ENCODE results near the gene TMEM187. TPM values are rescaled to one million over a fixed set of nuclear protein-coding genes. Genes with fewer than 3 reads are reported as not detected.

Gene TMEM187
- total and polyA plus RNA-seq, 2 donors (not counting 3 experiments of a cell fraction or from before 2014, with no cell fraction given): 2.6 to 15.7 TPM

DNA sequence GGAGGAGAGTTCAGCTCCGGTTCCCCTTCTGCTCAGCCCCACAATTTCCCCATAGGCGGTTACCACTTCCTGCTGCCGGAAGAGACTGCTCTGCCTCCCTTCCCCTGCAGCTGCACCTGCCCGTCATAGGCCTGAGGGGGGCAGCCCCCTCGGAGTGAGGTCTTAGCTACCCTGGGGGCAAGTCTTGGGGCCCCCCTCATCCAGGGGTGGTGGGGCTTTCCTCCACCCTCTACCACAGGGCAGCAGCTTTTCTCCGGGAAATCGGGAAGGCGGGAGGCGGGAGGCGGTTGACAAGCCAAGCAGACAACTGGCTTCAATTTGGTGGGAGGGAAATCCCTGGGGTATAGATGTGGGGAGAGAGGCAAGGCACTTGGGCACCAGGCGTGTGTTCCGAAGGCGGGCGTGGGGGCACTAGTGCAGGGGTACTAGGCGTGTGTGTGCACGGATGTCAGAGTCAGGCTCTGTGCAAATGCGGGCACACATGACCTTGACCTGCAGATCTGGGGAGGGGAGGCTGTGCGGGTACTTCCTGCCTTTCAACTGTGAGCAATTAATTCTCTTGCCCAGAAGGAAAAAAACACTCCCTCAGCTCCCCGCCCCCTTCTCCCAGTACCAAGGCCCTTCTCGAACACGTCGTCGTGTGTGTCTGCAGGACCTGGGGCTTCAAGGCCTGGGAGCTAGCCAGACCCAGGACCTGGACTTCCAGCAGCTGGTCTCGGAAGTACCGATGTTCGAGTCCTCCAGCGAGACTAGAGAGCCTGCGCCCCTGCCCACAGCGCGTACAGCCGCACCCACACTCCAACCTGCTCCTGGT is 45.5 kb upstream of the TMEM187 start:
- Histone ChIP-seq H3K27ac (ENCODE audit: insufficient read depth, low read depth, low read length) (peak overlapping the region; percentile 100), H3K4me1 (ENCODE audit: control insufficient read depth, extremely low read depth, insufficient read depth, low read length) (peaks cover 47% of the 10 kb centered on the region), H2AFZ (ENCODE audit: low read depth, low read length) (no peak overlapping the region), H3K36me3 (ENCODE audit: control insufficient read depth in 2 of 2, extremely low read depth in 1 of 2, insufficient read depth in 2 of 2, low read length in 2 of 2) (peaks cover 0 to 12% of the 10 kb centered on the region in 2 experiments), H4K20me1 (replicated peaks; ENCODE audit: control insufficient read depth, extremely low read depth, insufficient read depth, low read length) (no peaks in the 10 kb centered on the region), H3K4me2 (ENCODE audit: insufficient read depth, low read length) (peak overlapping the region; percentile 77), H3K79me2 (ENCODE audit: control insufficient read depth, insufficient read depth, low read length) (peaks cover 7% of the 10 kb centered on the region), H3K9me3 (replicated peaks; ENCODE audit: control insufficient read depth, insufficient read depth, low read length) (no peaks in the 10 kb centered on the region), H3K27me3 (ENCODE audit: control insufficient read depth in 2 of 2, insufficient read depth in 2 of 2, low read length in 2 of 2) (no peaks in the 10 kb centered on the region), H3K4me3 (replicated peaks in 1 of 3; ENCODE audit: insufficient read depth in 1 of 3, low read depth in 1 of 3, low read length in 3 of 3) (peak overlapping the region in 2 of 3 experiments; percentile 44 to 49), H3K9ac (replicated peaks; ENCODE audit: extremely low read depth, insufficient read depth, low read length) (peak overlapping the region; percentile 96), H3K9me1 (replicated peaks; ENCODE audit: control insufficient read depth, extremely low read depth, insufficient read depth, low read length) (no peaks in the 10 kb centered on the region)
- dilution Hi-C loops (cut with MboI; ENCODE audit: extremely low pct_ligation_motif_present, low sequenced_read_pairs): no loop called here
- TF ChIP-seq EZH2 (IDR thresholded peaks at IDR 0.05; ENCODE audit: borderline replicate concordance, low read depth, low read length, severe bottlenecking): no peak
- peak; percentile 69 for TF ChIP-seq POLR2AphosphoS5 (IDR thresholded peaks at IDR 0.05; ENCODE audit: insufficient read depth, low read depth, low read length)
- TF ChIP-seq FOS (IDR thresholded peaks at IDR 0.05; ENCODE audit: borderline replicate concordance, insufficient read depth, low read length): no peak
- DNase-seq (ENCODE audit: low read depth, low spot score) (peak; percentile 71), FAIRE-seq (no peak)
- POLR2A ChIA-PET: interaction anchor here (1.3 to 1.6 kb wide), 2 partner anchors 20 to 161 kb away, joined by 3 to 4 read pairs; no protein-coding TSS in a partner anchor
- intact Hi-C loops (cut with micrococcal nuclease): loop anchor here (1.0 kb wide), 1 partner anchor 163 kb away; the partner anchor contains the start of gene PLXNB3
- CTCF ChIA-PET: interaction anchor here (1.6 to 9.0 kb wide), 2 partner anchors 13 to 21 kb away, joined by 3 to 253 read pairs; partner anchors contain the start of gene RENBP
- no TSS peak for BruUV-seq (replicated peaks)

DNA sequence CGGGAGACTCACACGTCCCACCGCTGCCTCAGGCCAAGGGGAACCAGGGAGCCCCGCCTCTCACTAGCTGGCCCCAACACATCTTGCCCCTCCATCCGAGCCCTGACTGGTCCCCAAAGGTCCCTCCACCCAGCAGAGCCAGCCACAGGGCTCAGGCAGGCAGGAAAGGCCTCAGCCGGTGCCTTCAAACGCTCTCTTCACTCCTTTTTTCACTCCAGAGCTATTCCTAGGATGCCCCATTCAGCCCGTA is 45.0 kb upstream of the TMEM187 start:
- CTCF ChIA-PET: interaction anchor here (1.6 to 9.0 kb wide), 2 partner anchors 12 to 21 kb away, joined by 3 to 253 read pairs; partner anchors contain the start of gene RENBP
- FAIRE-seq (no peak), DNase-seq (ENCODE audit: low read depth, low spot score) (no peak)
- Histone ChIP-seq H3K4me3 (replicated peaks in 1 of 3; ENCODE audit: insufficient read depth in 1 of 3, low read depth in 1 of 3, low read length in 3 of 3) (peak overlapping the region in 2 of 3 experiments; percentile 44 to 49), H3K4me2 (ENCODE audit: insufficient read depth, low read length) (peak overlapping the region; percentile 77), H3K9me1 (replicated peaks; ENCODE audit: control insufficient read depth, extremely low read depth, insufficient read depth, low read length) (no peaks in the 10 kb centered on the region), H3K9ac (replicated peaks; ENCODE audit: extremely low read depth, insufficient read depth, low read length) (peak overlapping the region; percentile 96), H3K27me3 (ENCODE audit: control insufficient read depth in 2 of 2, insufficient read depth in 2 of 2, low read length in 2 of 2) (no peaks in the 10 kb centered on the region), H3K36me3 (ENCODE audit: control insufficient read depth in 2 of 2, extremely low read depth in 1 of 2, insufficient read depth in 2 of 2, low read length in 2 of 2) (peaks cover 0 to 14% of the 10 kb centered on the region in 2 experiments), H3K4me1 (ENCODE audit: control insufficient read depth, extremely low read depth, insufficient read depth, low read length) (peaks cover 45% of the 10 kb centered on the region), H3K27ac (ENCODE audit: insufficient read depth, low read depth, low read length) (peak overlapping the region; percentile 100), H4K20me1 (replicated peaks; ENCODE audit: control insufficient read depth, extremely low read depth, insufficient read depth, low read length) (no peaks in the 10 kb centered on the region), H2AFZ (ENCODE audit: low read depth, low read length) (no peak overlapping the region), H3K9me3 (replicated peaks; ENCODE audit: control insufficient read depth, insufficient read depth, low read length) (no peaks in the 10 kb centered on the region), H3K79me2 (ENCODE audit: control insufficient read depth, insufficient read depth, low read length) (peaks cover 13% of the 10 kb centered on the region)
- dilution Hi-C loops (cut with MboI; ENCODE audit: extremely low pct_ligation_motif_present, low sequenced_read_pairs) (no loop called here), intact Hi-C loops (cut with micrococcal nuclease) (loop anchor here (1.0 kb wide), 1 partner anchor 163 kb away; the partner anchor contains the start of gene PLXNB3)
- BruUV-seq (replicated peaks): TSS peak; percentile 38
- TF ChIP-seq POLR2AphosphoS5 (IDR thresholded peaks at IDR 0.05; ENCODE audit: insufficient read depth, low read depth, low read length) (no peak), CTCF (IDR thresholded peaks at IDR 0.05; ENCODE audit: extremely low read depth in 1 of 2, insufficient read depth in 1 of 2, low read depth in 1 of 2, low read length in 2 of 2) (no peak), EZH2 (IDR thresholded peaks at IDR 0.05; ENCODE audit: borderline replicate concordance, low read depth, low read length, severe bottlenecking) (no peak), MYC (IDR thresholded peaks at IDR 0.05; ENCODE audit: low read depth, low read length) (no peak), JUN (IDR thresholded peaks at IDR 0.05; ENCODE audit: borderline replicate concordance, insufficient read depth, insufficient read length, low read depth) (no peak), GATA2 (IDR thresholded peaks at IDR 0.05; ENCODE audit: insufficient read depth, insufficient read length, low read depth, low read length) (no peak), MAX (IDR thresholded peaks at IDR 0.05; ENCODE audit: insufficient read depth, insufficient read length) (no peak), FOS (IDR thresholded peaks at IDR 0.05; ENCODE audit: borderline replicate concordance, insufficient read depth, low read length) (no peak), POLR2A (IDR thresholded peaks at IDR 0.05; ENCODE audit: low read depth, low read length) (no peak)
- POLR2A ChIA-PET: interaction anchor here (1.6 kb wide), 1 partner anchor 20 kb away, joined by 4 read pairs; no protein-coding TSS in a partner anchor

All from endothelial cell of umbilical vein (primary cell).